ENCODE results near the gene KRTAP10-11.
A peak's percentile ranks its signal among the peaks of the same experiment; 100 is the strongest.
"Not testable (repeated sequence)": the region's sequence is repeated elsewhere in the genome, so short reads cannot be mapped to it uniquely, and the experiment has no call there.

Gene KRTAP10-11

GRCh38 chr21:44667612-44668011 lies 21.4 kb downstream of the KRTAP10-11 start:
- no peak for DNase-seq

GRCh38 chr21:44670642-44671432 lies 24.6 kb downstream of the KRTAP10-11 start:
- DNase-seq = no peak

GRCh38 chr21:44671911-44672310 lies 25.7 kb downstream of the KRTAP10-11 start:
- no peak for DNase-seq

- DNase-seq = no peak
Observed at GRCh38 chr21:44677881-44678280, 31.7 kb downstream of the KRTAP10-11 start.

- no peak for DNase-seq
Observed at GRCh38 chr21:44681152-44681551, 34.9 kb downstream of the KRTAP10-11 start.

- DNase-seq = peak; percentile 94
Observed at GRCh38 chr21:44681861-44682579, 35.8 kb downstream of the KRTAP10-11 start, which contains the start of gene KRTAP12-1. Gene KRTAP12-1 (minus strand): TSS chr21:44682163. CDS start chr21:44682123, 40 bp downstream.

GRCh38 chr21:44682580-44683151 lies 36.5 kb downstream of the KRTAP10-11 start:
- no peak for DNase-seq

- DNase-seq = no peak
Observed at GRCh38 chr21:44684077-44684476, 37.9 kb downstream of the KRTAP10-11 start.

GRCh38 chr21:44684483-44684882 lies 38.3 kb downstream of the KRTAP10-11 start:
- DNase-seq = no peak

GRCh38 chr21:44685050-44685449 lies 38.8 kb downstream of the KRTAP10-11 start:
- not testable (repeated sequence) for DNase-seq

GRCh38 chr21:44686000-44686781 lies 40.0 kb downstream of the KRTAP10-11 start:
- DNase-seq = no peak

GRCh38 chr21:44686843-44687561 lies 40.8 kb downstream of the KRTAP10-11 start:
- no peak for DNase-seq

- peak; percentile 14 for DNase-seq
Observed at GRCh38 chr21:44687671-44688070, 41.5 kb downstream of the KRTAP10-11 start.

- not testable (repeated sequence) for DNase-seq
Observed at GRCh38 chr21:44689740-44690139, 43.5 kb downstream of the KRTAP10-11 start.

- no peak for DNase-seq
Observed at GRCh38 chr21:44691686-44692085, 45.5 kb downstream of the KRTAP10-11 start.

- DNase-seq = no peak
Observed at GRCh38 chr21:44692798-44693512, 46.7 kb downstream of the KRTAP10-11 start.

- DNase-seq = no peak
Observed at GRCh38 chr21:44694776-44695175, 48.6 kb downstream of the KRTAP10-11 start.

- no peak for DNase-seq
Observed at GRCh38 chr21:44695184-44695583, 49.0 kb downstream of the KRTAP10-11 start.

- no peak for DNase-seq
Observed at GRCh38 chr21:44695641-44696040, 49.4 kb downstream of the KRTAP10-11 start.

- DNase-seq = no peak
Observed at GRCh38 chr21:44696572-44696971, 50.4 kb downstream of the KRTAP10-11 start.
